ENCODE results near the gene OR5B3.

OR5B3 gene

DNA sequence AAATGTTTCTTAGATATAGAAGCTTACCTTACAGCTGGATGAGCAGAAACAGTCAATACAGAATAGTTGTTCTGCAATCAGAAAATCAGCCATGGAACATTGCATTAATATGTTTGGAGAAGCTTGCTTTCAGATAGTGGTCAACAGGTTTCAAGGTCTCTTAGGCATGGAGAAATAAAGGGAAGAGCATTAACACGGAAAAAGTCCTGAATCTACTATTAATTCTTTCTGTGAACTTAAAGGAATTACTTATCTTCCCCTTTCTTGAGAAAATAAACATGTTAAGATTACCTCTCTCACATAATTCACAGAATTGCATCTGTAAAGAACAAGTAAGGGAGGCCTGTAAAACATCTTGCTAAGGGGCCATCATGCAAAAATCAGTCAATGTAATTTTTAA, at the start of gene OR5B3:
Gene OR5B3 (minus strand): TSS at position 101 of the 400 bp plus-strand sequence. CDS start 3,465 bp downstream, outside the sequence.
- Histone ChIP-seq H3K27ac (no peak within 1 kb of the TSS), H3K4me3 (ENCODE audit: low read depth, low read length) (no peak within 1 kb of the TSS), H3K27me3 (ENCODE audit: control insufficient read depth, insufficient read depth, low read length) (no peaks in the 10 kb centered on the region), H3K79me2 (no peaks in the 10 kb centered on the region), H3K4me1 (no peaks in the 10 kb centered on the region), H3K36me3 (ENCODE audit: control insufficient read depth, insufficient read depth, low read length) (no peaks in the 10 kb centered on the region), H2AFZ (no peak within 1 kb of the TSS), H3K9me3 (ENCODE audit: control insufficient read depth, low read length) (no peaks in the 10 kb centered on the region), H3K4me2 (ENCODE audit: low read length) (no peak within 1 kb of the TSS), H3K9ac (no peak within 1 kb of the TSS)
- TF ChIP-seq, protein P1, sequence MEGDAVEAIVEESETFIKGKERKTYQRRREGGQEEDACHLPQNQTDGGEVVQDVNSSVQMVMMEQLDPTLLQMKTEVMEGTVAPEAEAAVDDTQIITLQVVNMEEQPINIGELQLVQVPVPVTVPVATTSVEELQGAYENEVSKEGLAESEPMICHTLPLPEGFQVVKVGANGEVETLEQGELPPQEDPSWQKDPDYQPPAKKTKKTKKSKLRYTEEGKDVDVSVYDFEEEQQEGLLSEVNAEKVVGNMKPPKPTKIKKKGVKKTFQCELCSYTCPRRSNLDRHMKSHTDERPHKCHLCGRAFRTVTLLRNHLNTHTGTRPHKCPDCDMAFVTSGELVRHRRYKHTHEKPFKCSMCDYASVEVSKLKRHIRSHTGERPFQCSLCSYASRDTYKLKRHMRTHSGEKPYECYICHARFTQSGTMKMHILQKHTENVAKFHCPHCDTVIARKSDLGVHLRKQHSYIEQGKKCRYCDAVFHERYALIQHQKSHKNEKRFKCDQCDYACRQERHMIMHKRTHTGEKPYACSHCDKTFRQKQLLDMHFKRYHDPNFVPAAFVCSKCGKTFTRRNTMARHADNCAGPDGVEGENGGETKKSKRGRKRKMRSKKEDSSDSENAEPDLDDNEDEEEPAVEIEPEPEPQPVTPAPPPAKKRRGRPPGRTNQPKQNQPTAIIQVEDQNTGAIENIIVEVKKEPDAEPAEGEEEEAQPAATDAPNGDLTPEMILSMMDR (IDR thresholded peaks at IDR 0.05): no peak

GRCh38 chr11:58451585-58451984, 44.9 kb upstream of the OR5B3 start:
- Histone ChIP-seq H3K4me1 (no peaks in the 10 kb centered on the region), H3K36me3 (ENCODE audit: control insufficient read depth, insufficient read depth, low read length) (no peaks in the 10 kb centered on the region), H3K9ac (no peak overlapping the region), H3K27me3 (ENCODE audit: control insufficient read depth, insufficient read depth, low read length) (no peaks in the 10 kb centered on the region), H3K4me2 (ENCODE audit: low read length) (no peak overlapping the region), H3K9me3 (ENCODE audit: control insufficient read depth, low read length) (no peaks in the 10 kb centered on the region), H3K79me2 (no peaks in the 10 kb centered on the region), H3K4me3 (ENCODE audit: low read depth, low read length) (no peak overlapping the region), H3K27ac (no peak overlapping the region), H2AFZ (no peak overlapping the region)
- TF ChIP-seq, protein P1 (IDR thresholded peaks at IDR 0.05): no peak

DNA sequence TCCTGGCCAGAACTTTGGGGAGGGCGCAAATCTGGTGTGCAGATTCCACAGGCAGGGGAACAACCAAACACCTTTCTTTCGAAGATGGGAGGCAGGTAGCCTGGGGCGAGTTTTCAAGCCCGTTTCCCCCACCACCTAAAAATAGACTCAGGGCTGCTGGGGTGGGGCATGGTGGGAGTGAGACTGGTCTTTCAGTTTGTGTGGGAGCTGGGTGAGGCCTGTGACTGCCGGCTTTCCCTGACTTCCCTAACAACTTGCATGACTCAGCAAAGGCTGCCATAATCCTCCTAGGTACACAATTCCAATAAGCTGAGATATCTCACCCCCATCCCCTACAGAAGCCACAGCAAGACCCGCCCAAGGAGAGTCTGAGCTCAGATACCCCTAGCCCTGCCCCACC, 39.6 kb upstream of the OR5B3 start:
- H3K4me1 ChIP-seq: no peaks in the 10 kb centered on the region
- H3K79me2 ChIP-seq: no peaks in the 10 kb centered on the region
- TF ChIP-seq, protein P1 (IDR thresholded peaks at IDR 0.05): no peak
- no peaks in the 10 kb centered on the region for H3K36me3 ChIP-seq (ENCODE audit: control insufficient read depth, insufficient read depth, low read length)
- no peaks in the 10 kb centered on the region for H3K27me3 ChIP-seq (ENCODE audit: control insufficient read depth, insufficient read depth, low read length)
- no peak overlapping the region for H3K4me2 ChIP-seq (ENCODE audit: low read length)
- H2AFZ ChIP-seq: no peak overlapping the region
- H3K27ac ChIP-seq: no peak overlapping the region
- H3K9ac ChIP-seq: no peak overlapping the region
- no peak overlapping the region for H3K4me3 ChIP-seq (ENCODE audit: low read depth, low read length)
- H3K9me3 ChIP-seq (ENCODE audit: control insufficient read depth, low read length): no peaks in the 10 kb centered on the region

- Histone ChIP-seq H3K4me2 (ENCODE audit: low read length) (no peak overlapping the region), H3K9me3 (ENCODE audit: control insufficient read depth, low read length) (no peaks in the 10 kb centered on the region), H3K27me3 (ENCODE audit: control insufficient read depth, insufficient read depth, low read length) (no peaks in the 10 kb centered on the region), H3K4me1 (no peaks in the 10 kb centered on the region), H3K27ac (no peak overlapping the region), H3K36me3 (ENCODE audit: control insufficient read depth, insufficient read depth, low read length) (no peaks in the 10 kb centered on the region), H2AFZ (no peak overlapping the region), H3K79me2 (no peaks in the 10 kb centered on the region), H3K9ac (no peak overlapping the region), H3K4me3 (ENCODE audit: low read depth, low read length) (no peak overlapping the region)
- TF ChIP-seq, protein P1 (IDR thresholded peaks at IDR 0.05): no peak
Measured at GRCh38 chr11:58444300-58444699, 37.6 kb upstream of the OR5B3 start.

DNA sequence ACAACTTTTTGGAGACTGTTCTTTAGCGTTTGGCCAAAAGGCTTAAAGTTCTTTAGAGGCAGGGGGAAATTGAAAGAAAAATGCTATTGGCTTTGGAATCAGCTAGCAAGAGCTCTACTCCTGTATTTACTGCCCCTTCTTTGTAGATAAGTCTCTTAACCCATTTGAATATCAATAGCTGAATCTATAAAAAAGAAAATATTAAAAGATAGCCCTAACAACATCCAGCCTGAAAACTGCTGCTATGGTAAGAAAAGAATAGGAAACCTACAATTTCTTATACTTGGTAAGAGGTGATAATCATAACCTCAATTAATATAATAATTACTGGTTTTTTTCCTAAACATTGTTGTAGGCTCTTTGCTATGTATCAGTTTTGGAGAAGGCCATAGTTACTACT, 35.5 kb upstream of the OR5B3 start, which contains the start of gene OR5B12:
Gene OR5B12 (minus strand): TSS at position 101 of the 400 bp plus-strand sequence. CDS start 2,085 bp downstream, outside the sequence.
- no peaks in the 10 kb centered on the region for H3K4me1 ChIP-seq
- H3K27me3 ChIP-seq (ENCODE audit: control insufficient read depth, insufficient read depth, low read length): no peaks in the 10 kb centered on the region
- no peaks in the 10 kb centered on the region for H3K79me2 ChIP-seq
- H3K9me3 ChIP-seq (ENCODE audit: control insufficient read depth, low read length): no peaks in the 10 kb centered on the region
- no peak within 1 kb of the TSS for H2AFZ ChIP-seq
- no peak within 1 kb of the TSS for H3K9ac ChIP-seq
- H3K4me3 ChIP-seq (ENCODE audit: low read depth, low read length): no peak within 1 kb of the TSS
- H3K27ac ChIP-seq: no peak within 1 kb of the TSS
- H3K4me2 ChIP-seq (ENCODE audit: low read length): no peak within 1 kb of the TSS
- TF ChIP-seq, protein P1 (IDR thresholded peaks at IDR 0.05): no peak
- no peaks in the 10 kb centered on the region for H3K36me3 ChIP-seq (ENCODE audit: control insufficient read depth, insufficient read depth, low read length)

Measured in parathyroid adenoma (tissue), 2 donors.